ENCODE results near the gene KRT16. TPM values are rescaled to one million over a fixed set of nuclear protein-coding genes. Genes with fewer than 3 reads are reported as not detected.

The KRT16 gene
- total RNA-seq, 1 experiment from 2014 or later = 0.61 TPM

DNA sequence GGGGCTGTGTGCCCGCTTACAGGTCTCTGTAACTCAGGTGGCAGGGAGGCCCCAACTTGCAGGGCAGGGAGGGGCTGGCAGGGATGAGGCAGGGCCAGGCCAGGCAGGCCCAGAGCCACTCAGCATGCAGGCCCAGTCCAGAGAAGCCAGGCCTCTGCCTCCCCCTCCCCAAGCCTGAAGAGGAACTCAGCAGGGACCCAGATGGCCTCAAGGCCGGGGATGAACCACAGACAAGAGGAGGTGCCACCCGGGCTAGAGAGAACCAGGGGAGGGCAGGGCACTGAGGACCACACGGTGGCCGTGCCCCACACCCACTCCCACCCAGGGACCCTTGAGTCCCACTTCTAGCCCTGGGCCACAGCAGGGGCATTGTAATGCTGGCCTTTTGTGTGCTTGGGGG is 46.3 kb upstream of the KRT16 start:
- intact Hi-C loops (cut with micrococcal nuclease) = no loop called here
- Histone ChIP-seq H3K9ac (ENCODE audit: low read length) (no peak overlapping the region), H3K27ac (ENCODE audit: low read depth, low read length) (no peak overlapping the region; the same call in 1 of the 2 replicates)

GRCh38 chr17:41657936-41658335 is 45.4 kb upstream of the KRT16 start:
- H3K9me2 ChIP-seq (ENCODE audit: insufficient read depth) = no peaks in the 10 kb centered on the region
- peaks cover 26 to 61% of the 10 kb centered on the region in 2 experiments for H3K4me1 ChIP-seq (ENCODE audit: control insufficient read depth in 1 of 2, insufficient read depth in 2 of 2, low read length in 2 of 2)
- intact Hi-C loops (cut with micrococcal nuclease) = no loop called here
- H2AFZ ChIP-seq (ENCODE audit: low read depth, low read length, poor library complexity, severe bottlenecking) = no peak overlapping the region
- H3K36me3 ChIP-seq (ENCODE audit: control insufficient read depth in 1 of 2, insufficient read depth in 2 of 2, low read length in 2 of 2) = no peaks in the 10 kb centered on the region
- TF ChIP-seq ZNF274 (IDR thresholded peaks at IDR 0.05; ENCODE audit: low read depth, low read length) (no peak), REST (IDR thresholded peaks at IDR 0.05; ENCODE audit: low read depth) (no peak), RAD21 (IDR thresholded peaks at IDR 0.05; ENCODE audit: low read depth) (no peak), TCF7L2 (IDR thresholded peaks at IDR 0.05; ENCODE audit: borderline replicate concordance, extremely low read depth, insufficient read depth, insufficient read length) (no peak), JUND (IDR thresholded peaks at IDR 0.05) (no peak), YY1 (IDR thresholded peaks at IDR 0.05; ENCODE audit: extremely low read depth, insufficient replicate concordance, low read depth, low read length) (no peak), POLR2AphosphoS5 (IDR thresholded peaks at IDR 0.05; ENCODE audit: low read depth, low read length) (no peak), SP1 (IDR thresholded peaks at IDR 0.05; ENCODE audit: low read depth) (no peak), POLR2A (IDR thresholded peaks at IDR 0.05; ENCODE audit: borderline replicate concordance, extremely low read depth, insufficient read depth, insufficient read length) (no peak)
- TF ChIP-seq, protein P1, sequence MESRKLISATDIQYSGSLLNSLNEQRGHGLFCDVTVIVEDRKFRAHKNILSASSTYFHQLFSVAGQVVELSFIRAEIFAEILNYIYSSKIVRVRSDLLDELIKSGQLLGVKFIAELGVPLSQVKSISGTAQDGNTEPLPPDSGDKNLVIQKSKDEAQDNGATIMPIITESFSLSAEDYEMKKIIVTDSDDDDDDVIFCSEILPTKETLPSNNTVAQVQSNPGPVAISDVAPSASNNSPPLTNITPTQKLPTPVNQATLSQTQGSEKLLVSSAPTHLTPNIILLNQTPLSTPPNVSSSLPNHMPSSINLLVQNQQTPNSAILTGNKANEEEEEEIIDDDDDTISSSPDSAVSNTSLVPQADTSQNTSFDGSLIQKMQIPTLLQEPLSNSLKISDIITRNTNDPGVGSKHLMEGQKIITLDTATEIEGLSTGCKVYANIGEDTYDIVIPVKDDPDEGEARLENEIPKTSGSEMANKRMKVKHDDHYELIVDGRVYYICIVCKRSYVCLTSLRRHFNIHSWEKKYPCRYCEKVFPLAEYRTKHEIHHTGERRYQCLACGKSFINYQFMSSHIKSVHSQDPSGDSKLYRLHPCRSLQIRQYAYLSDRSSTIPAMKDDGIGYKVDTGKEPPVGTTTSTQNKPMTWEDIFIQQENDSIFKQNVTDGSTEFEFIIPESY (IDR thresholded peaks at IDR 0.05; ENCODE audit: extremely low read depth, insufficient replicate concordance, low read length) = no peak
- TF ChIP-seq, protein P2, sequence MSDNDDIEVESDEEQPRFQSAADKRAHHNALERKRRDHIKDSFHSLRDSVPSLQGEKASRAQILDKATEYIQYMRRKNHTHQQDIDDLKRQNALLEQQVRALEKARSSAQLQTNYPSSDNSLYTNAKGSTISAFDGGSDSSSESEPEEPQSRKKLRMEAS (IDR thresholded peaks at IDR 0.05) = no peak
- no peak overlapping the region for H3K4me3 ChIP-seq (replicated peaks in 1 of 2; ENCODE audit: low read depth in 1 of 2, low read length in 2 of 2)
- ChIA-PET RAD21 (ENCODE audit: low non-redundant PET in 1 of 2, low total read pairs in 2 of 2, uncharacterized antibody in 2 of 2, unreplicated experiment in 2 of 2) (no interaction called here), POLR2A (no interaction called here), CTCF (interaction anchor here (1.1 to 1.4 kb wide), 2 partner anchors 8 to 9 kb away, joined by 7 read pairs; no protein-coding TSS in a partner anchor)
- no peak for ATAC-seq
- no peak overlapping the region for H3K4me2 ChIP-seq (ENCODE audit: low read length)
- H3K27me3 ChIP-seq (ENCODE audit: insufficient read depth, low read length) = no peaks in the 10 kb centered on the region
- no peaks in the 10 kb centered on the region for H3K79me2 ChIP-seq (ENCODE audit: insufficient read depth, low read length)
- no peak overlapping the region for H3K9ac ChIP-seq (ENCODE audit: low read length)
- no peaks in the 10 kb centered on the region for H4K20me1 ChIP-seq (ENCODE audit: insufficient read depth)
- H3K9me3 ChIP-seq (ENCODE audit: control insufficient read depth in 1 of 2, insufficient read depth in 1 of 2, low read depth in 1 of 2, low read length in 2 of 2) = no peaks in the 10 kb centered on the region
- DNase-seq (ENCODE audit: low read depth, low spot score) = no peak
- no TSS peak for BruUV-seq (replicated peaks)
- H3K27ac ChIP-seq (ENCODE audit: low read depth, low read length) = no peak overlapping the region

More for the DNA sequence above, 46.3 kb upstream of the KRT16 start:
- Histone ChIP-seq H3K9me2 (ENCODE audit: insufficient read depth) (no peaks in the 10 kb centered on the region), H2AFZ (ENCODE audit: low read depth, low read length, poor library complexity, severe bottlenecking) (no peak overlapping the region), H3K4me3 (replicated peaks in 1 of 2; ENCODE audit: low read depth in 1 of 2, low read length in 2 of 2) (no peak overlapping the region), H3K79me2 (ENCODE audit: insufficient read depth, low read length) (no peaks in the 10 kb centered on the region), H3K27me3 (ENCODE audit: insufficient read depth, low read length) (no peaks in the 10 kb centered on the region), H3K4me1 (ENCODE audit: control insufficient read depth in 1 of 2, insufficient read depth in 2 of 2, low read length in 2 of 2) (peaks cover 20 to 61% of the 10 kb centered on the region in 2 experiments), H3K9me3 (ENCODE audit: control insufficient read depth in 1 of 2, insufficient read depth in 1 of 2, low read depth in 1 of 2, low read length in 2 of 2) (no peaks in the 10 kb centered on the region), H3K4me2 (ENCODE audit: low read length) (no peak overlapping the region), H4K20me1 (ENCODE audit: insufficient read depth) (no peaks in the 10 kb centered on the region), H3K36me3 (ENCODE audit: control insufficient read depth in 1 of 2, insufficient read depth in 2 of 2, low read length in 2 of 2) (no peaks in the 10 kb centered on the region)
- ChIA-PET RAD21 (ENCODE audit: low non-redundant PET in 1 of 2, low total read pairs in 2 of 2, uncharacterized antibody in 2 of 2, unreplicated experiment in 2 of 2) (no interaction called here), POLR2A (no interaction called here), CTCF (no interaction called here)
- BruUV-seq (replicated peaks) = no TSS peak
- TF ChIP-seq EZH2phosphoT487 (IDR thresholded peaks at IDR 0.05; ENCODE audit: borderline replicate concordance) (no peak), SP1 (IDR thresholded peaks at IDR 0.05; ENCODE audit: low read depth) (no peak), EZH2 (IDR thresholded peaks at IDR 0.05) (no peak), ELF1 (IDR thresholded peaks at IDR 0.05; ENCODE audit: borderline replicate concordance, low read depth) (no peak)
- TF ChIP-seq, protein P2 (IDR thresholded peaks at IDR 0.05) = no peak
- ATAC-seq = no peak
- DNase-seq (ENCODE audit: low read depth, low spot score) = no peak
